HG02884 (cell line): ENCODE results near the gene DTYMK.

Experiments used
- ATAC-seq: cut with Tn5 transposase; IDR thresholded peaks from one replicate; pipeline ENCODE4 v1.9.1; 2021; ENCODE audit warnings: mild to moderate bottlenecking, moderate library complexity; ENCODE audit not compliant: unreplicated experiment

The DTYMK gene

GRCh38 chr2:241708879-241709278 is 22.3 kb upstream of the DTYMK start:
- no peak for ATAC-seq

GRCh38 chr2:241706537-241706936 is 19.9 kb upstream of the DTYMK start:
- ATAC-seq: no peak

GRCh38 chr2:241703032-241703604 is 16.5 kb upstream of the DTYMK start:
- ATAC-seq: no peak

- ATAC-seq: peak; percentile 69
Measured at GRCh38 chr2:241702155-241703031, 15.8 kb upstream of the DTYMK start.

GRCh38 chr2:241701399-241702154 is 15.0 kb upstream of the DTYMK start, which contains the start of gene ING5:
Gene ING5 (plus strand): TSS chr2:241702039. CDS start chr2:241702066, 27 bp downstream.
- ATAC-seq: peak; percentile 43

GRCh38 chr2:241701149-241701398 is 14.5 kb upstream of the DTYMK start:
- no peak for ATAC-seq

- ATAC-seq: no peak
Measured at GRCh38 chr2:241695651-241696050, 9.0 kb upstream of the DTYMK start.

- ATAC-seq: no peak
Measured at GRCh38 chr2:241692448-241692847, 5.8 kb upstream of the DTYMK start.

- no peak for ATAC-seq
Measured at GRCh38 chr2:241690202-241690717, 3.6 kb upstream of the DTYMK start.

- ATAC-seq: no peak
Measured at GRCh38 chr2:241689306-241689705, 2.7 kb upstream of the DTYMK start.

GRCh38 chr2:241686324-241686649 is 328 bp downstream of the DTYMK start:
- no peak for ATAC-seq

GRCh38 chr2:241680827-241681599 is 5.6 kb downstream of the DTYMK start:
- ATAC-seq: no peak

GRCh38 chr2:241680044-241680443 is 6.6 kb downstream of the DTYMK start:
- ATAC-seq: no peak

GRCh38 chr2:241678784-241679540 is 7.7 kb downstream of the DTYMK start:
- no peak for ATAC-seq

- no peak for ATAC-seq
Measured at GRCh38 chr2:241678307-241678706, 8.3 kb downstream of the DTYMK start.

GRCh38 chr2:241677392-241677791 is 9.2 kb downstream of the DTYMK start:
- ATAC-seq: no peak

GRCh38 chr2:241676665-241677064 is 9.9 kb downstream of the DTYMK start:
- no peak for ATAC-seq

GRCh38 chr2:241675885-241676284 is 10.7 kb downstream of the DTYMK start:
- no peak for ATAC-seq

- no peak for ATAC-seq
Measured at GRCh38 chr2:241673797-241674725, 12.6 kb downstream of the DTYMK start.
